Body of pancreas (tissue), 4 donors: ENCODE results near the gene PLXNA3. TPM values are rescaled to one million over a fixed set of nuclear protein-coding genes. Genes with fewer than 3 reads are reported as not detected.

Experiments used
- ATAC-seq: fragments of 150-250 bp; one replicate; pipeline ENCODE4 v1.9.1; 2016
- DNase-seq, 4 donors: peaks; one replicate each; pipeline ENCODE4 v3.0.0-alpha.2; 2019
- H3K27ac ChIP-seq, 4 donors: fragments of 200-600 bp; sonication (generic); 1 replicate in 3 of 4; 2 replicates in 1 of 4; pipeline versions ENCODE4 v1.5.1 to v1.6.1; 2016 to 2019; ENCODE audit warnings: mild to moderate bottlenecking in 1 of 4, mixed read lengths in 1 of 4, moderate library complexity in 1 of 4
- H3K27me3 ChIP-seq, 2 donors: fragments of 200-600 bp; sonication (generic); one replicate each; pipeline ENCODE4 v1.6.0; 2016; ENCODE audit warnings: mild to moderate bottlenecking in 1 of 2
- H3K36me3 ChIP-seq, 2 donors: fragments of 200-600 bp; sonication (generic); replicated peaks in 1 of 2; 2 replicates each; pipeline ENCODE4 v1.5.1; 2016; ENCODE audit warnings: low read depth in 2 of 2; ENCODE audit not compliant: insufficient read depth in 1 of 2
- H3K4me1 ChIP-seq: fragments of 200-600 bp; sonication (generic); one replicate; pipeline ENCODE4 v1.6.0; 2016
- H3K4me3 ChIP-seq, 2 donors: fragments of 200-600 bp; sonication (generic); 1 replicate in 1 of 2; 2 replicates in 1 of 2; pipeline ENCODE4 v1.5.1; 2016 to 2019
- H3K9me3 ChIP-seq, 3 donors: fragments of 200-600 bp; sonication (generic); 1 replicate in 2 of 3; 2 replicates in 1 of 3; pipeline ENCODE4 v1.5.1; 2016
- POLR2A ChIP-seq, 3 donors: fragments of 450-650 bp; IDR thresholded peaks; one replicate each; pipeline ENCODE4 v1.6.1; 2016; ENCODE audit warnings: antibody characterized with exemption in 3 of 3, mild to moderate bottlenecking in 2 of 3
- WGBS, 2 donors: methylation state at CpG; one replicate each; pipeline ENCODE4 v1.1.5; 2017; 5-methylcytosine and 5-hydroxymethylcytosine counted together
- intact Hi-C: fragments of 100-400 bp; cut with DNase I; formaldehyde crosslinking; loops from one replicate; pipeline ENCODE4 v1.15.1; 2023
- total RNA-seq, 2 donors: library from RNA; depleted of rRNA; stranded (reverse); fragments of >200 nt; gene quantifications; one replicate each; pipeline ENCODE4 v1.1.0, GENCODE V29; 2016
- TF ChIP-seq, protein P1 (sequence below), 7 experiments: fragments of 450-650 bp in 4 of 7; fragments of 200-600 bp in 3 of 7; sonication (generic) in 3 of 7; IDR thresholded peaks; one replicate each; pipeline ENCODE4 v1.5.1; 2016 to 2019; ENCODE audit warnings: antibody characterized with exemption in 7 of 7

Gene PLXNA3
- total RNA-seq, 2 donors from 2014 or later = 7.3 to 19.1 TPM

DNA sequence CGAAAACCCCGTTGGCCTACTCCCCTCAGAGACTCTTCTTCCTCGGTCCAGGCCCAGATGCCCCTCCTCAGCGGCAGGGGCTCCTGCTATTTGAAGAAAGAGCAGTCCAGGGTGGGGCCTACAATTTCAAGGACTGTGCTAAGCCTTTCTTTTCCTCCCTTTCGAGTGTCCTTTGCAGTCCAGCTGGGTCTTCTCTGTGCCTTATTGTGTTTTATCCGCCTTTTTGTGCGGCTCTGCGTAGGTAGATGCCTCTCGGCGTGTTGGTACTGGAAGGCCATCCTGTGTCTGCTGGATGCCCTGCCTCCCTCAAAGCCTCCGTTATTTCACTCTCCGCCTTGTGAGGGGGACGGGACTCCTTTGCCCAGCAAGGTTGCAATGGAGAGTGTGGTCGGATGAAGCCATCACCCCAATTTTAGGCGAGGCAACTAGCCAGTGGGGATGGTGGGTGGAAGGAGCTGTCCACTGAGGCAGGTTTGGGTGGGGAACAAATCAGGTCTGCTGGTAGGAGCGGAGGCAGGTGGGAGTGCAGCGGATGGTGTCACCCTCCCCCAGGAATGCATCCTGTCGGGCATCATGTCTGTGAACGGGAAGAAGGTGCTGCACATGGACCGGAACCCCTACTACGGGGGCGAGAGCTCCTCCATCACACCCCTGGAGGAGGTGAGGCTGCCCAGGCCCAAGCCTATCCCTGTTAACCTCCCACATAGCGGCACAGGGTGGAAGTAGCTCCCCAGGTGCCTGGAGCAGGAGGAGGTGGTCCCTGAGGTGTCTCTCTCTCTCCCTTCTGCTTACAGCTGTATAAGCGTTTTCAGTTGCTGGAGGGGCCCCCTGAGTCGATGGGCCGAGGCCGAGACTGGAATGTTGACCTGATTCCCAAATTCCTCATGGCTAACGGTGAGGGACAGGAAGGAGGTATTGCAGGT lies 19.8 kb upstream of the PLXNA3 start:
- ATAC-seq (no peak), DNase-seq (no peak)
- H3K27me3 ChIP-seq = no peaks in the 10 kb centered on the region
- intact Hi-C loops = no loop called here
- 62 to 76% methylated on average over 15 to 26 of the region's 28 CpGs for WGBS, 2 donors
- H3K9me3 ChIP-seq = no peaks in the 10 kb centered on the region
- no peak overlapping the region for H3K4me3 ChIP-seq
- H3K36me3 ChIP-seq = no peaks in the 10 kb centered on the region
- H3K27ac ChIP-seq = no peak overlapping the region
- peaks cover 16% of the 10 kb centered on the region for H3K4me1 ChIP-seq
- TF ChIP-seq POLR2A (IDR thresholded peaks at IDR 0.05) = no peak
- TF ChIP-seq, protein P1, sequence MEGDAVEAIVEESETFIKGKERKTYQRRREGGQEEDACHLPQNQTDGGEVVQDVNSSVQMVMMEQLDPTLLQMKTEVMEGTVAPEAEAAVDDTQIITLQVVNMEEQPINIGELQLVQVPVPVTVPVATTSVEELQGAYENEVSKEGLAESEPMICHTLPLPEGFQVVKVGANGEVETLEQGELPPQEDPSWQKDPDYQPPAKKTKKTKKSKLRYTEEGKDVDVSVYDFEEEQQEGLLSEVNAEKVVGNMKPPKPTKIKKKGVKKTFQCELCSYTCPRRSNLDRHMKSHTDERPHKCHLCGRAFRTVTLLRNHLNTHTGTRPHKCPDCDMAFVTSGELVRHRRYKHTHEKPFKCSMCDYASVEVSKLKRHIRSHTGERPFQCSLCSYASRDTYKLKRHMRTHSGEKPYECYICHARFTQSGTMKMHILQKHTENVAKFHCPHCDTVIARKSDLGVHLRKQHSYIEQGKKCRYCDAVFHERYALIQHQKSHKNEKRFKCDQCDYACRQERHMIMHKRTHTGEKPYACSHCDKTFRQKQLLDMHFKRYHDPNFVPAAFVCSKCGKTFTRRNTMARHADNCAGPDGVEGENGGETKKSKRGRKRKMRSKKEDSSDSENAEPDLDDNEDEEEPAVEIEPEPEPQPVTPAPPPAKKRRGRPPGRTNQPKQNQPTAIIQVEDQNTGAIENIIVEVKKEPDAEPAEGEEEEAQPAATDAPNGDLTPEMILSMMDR (IDR thresholded peaks at IDR 0.05) = no peak

DNA sequence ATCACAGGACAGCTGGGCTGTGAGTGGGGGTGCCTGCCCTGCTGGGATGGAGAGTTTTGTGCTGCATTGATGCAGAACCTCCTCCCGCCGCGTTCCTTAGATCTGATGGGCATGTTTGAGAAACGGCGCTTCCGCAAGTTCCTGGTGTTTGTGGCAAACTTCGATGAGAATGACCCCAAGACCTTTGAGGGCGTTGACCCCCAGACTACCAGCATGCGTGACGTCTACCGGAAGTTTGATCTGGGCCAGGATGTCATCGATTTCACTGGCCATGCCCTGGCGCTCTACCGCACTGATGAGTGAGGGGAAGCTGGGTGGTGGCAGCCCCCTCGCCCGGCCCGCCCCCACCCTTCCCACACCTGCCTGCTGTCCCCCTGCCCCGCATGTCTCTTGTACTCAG lies 18.2 kb upstream of the PLXNA3 start:
- TF ChIP-seq POLR2A (IDR thresholded peaks at IDR 0.05) = no peak
- TF ChIP-seq, protein P1 (IDR thresholded peaks at IDR 0.05) = no peak
- Histone ChIP-seq H3K27me3 (no peaks in the 10 kb centered on the region), H3K4me3 (no peak overlapping the region), H3K27ac (no peak overlapping the region), H3K4me1 (peaks cover 25% of the 10 kb centered on the region), H3K36me3 (no peaks in the 10 kb centered on the region), H3K9me3 (no peaks in the 10 kb centered on the region)
- ATAC-seq (no peak), DNase-seq (no peak)
- WGBS, 2 donors = 92% methylated on average over 8 of the region's 18 CpGs; no CpG with 5 or more reads in 1 of the 2 donors
- intact Hi-C loops = no loop called here

DNA sequence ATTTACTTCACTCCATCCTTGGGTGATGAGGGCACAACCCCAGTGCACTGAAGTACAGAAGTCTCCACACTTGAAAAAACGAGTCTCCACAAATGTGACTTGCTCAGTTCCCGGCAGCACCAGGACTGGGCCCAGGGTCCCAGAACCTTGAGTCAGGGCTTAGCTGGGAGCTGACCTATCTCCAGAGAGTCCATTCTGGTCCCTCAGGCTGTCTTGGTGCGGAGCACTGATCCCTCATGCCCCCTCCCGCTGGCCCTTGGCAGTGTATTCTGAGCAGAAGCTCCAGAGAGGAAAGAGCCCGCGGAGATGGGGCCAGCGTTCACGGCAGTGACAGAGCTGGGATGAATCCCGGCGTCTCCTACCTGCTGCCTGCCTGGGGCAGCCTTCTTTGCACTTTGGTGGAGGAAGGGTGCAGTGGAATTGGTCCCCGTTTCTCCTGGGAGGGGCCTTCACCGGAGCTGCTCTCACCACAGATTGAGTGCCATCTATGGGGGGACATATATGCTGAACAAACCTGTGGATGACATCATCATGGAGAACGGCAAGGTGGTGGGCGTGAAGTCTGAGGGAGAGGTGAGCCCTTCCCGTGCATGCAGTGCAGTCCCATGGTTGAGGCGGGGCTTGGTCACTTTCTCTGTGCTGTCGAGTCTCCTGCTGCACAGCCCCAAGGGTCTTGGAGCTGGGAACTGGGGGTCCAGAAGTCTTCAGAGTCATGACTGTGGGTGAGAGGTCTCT lies 17.3 kb upstream of the PLXNA3 start:
- no peaks in the 10 kb centered on the region for H3K36me3 ChIP-seq
- ATAC-seq (no peak), DNase-seq (no peak)
- 86 to 91% methylated on average over 9 to 13 of the region's 17 CpGs for WGBS, 2 donors
- TF ChIP-seq, protein P1 (IDR thresholded peaks at IDR 0.05) = no peak
- TF ChIP-seq POLR2A (IDR thresholded peaks at IDR 0.05) = no peak
- peaks cover 34% of the 10 kb centered on the region for H3K4me1 ChIP-seq
- H3K27ac ChIP-seq = no peak overlapping the region
- no peaks in the 10 kb centered on the region for H3K9me3 ChIP-seq
- no peak overlapping the region for H3K4me3 ChIP-seq
- intact Hi-C loops = no loop called here
- no peaks in the 10 kb centered on the region for H3K27me3 ChIP-seq

DNA sequence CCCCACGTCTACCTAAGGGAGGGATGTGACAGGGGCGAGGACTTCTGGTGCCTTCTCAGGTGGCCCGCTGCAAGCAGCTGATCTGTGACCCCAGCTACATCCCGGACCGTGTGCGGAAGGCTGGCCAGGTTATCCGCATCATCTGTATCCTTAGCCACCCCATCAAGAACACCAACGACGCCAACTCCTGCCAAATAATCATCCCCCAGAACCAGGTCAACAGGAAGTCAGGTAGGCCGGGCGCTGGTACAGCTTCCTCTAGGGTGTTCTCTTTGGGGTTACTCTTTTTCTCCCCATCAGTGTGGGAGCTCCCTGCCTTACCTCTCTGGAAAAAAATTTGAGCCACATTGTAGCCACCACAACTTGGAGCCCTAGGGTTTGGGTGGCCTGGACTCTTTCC lies 16.5 kb upstream of the PLXNA3 start:
- ATAC-seq (no peak), DNase-seq (no peak)
- Histone ChIP-seq H3K9me3 (no peaks in the 10 kb centered on the region), H3K27ac (no peak overlapping the region), H3K36me3 (no peaks in the 10 kb centered on the region), H3K4me3 (no peak overlapping the region), H3K4me1 (peaks cover 33% of the 10 kb centered on the region), H3K27me3 (no peaks in the 10 kb centered on the region)
- TF ChIP-seq, protein P1 (IDR thresholded peaks at IDR 0.05) = no peak
- TF ChIP-seq POLR2A (IDR thresholded peaks at IDR 0.05) = no peak
- intact Hi-C loops = no loop called here
- WGBS, 2 donors = 92% methylated on average over 7 of the region's 11 CpGs; no CpG with 5 or more reads in 1 of the 2 donors
